ENCODE measurements around the gene HCRTR1. TPM values are rescaled to one million over a fixed set of nuclear protein-coding genes. Genes with fewer than 3 reads are reported as not detected.
A peak's percentile ranks its signal among the peaks of the same experiment; 100 is the strongest.

HCRTR1 gene
- total and polyA plus RNA-seq, 2 donors (not counting 1 experiment from before 2014, with no cell fraction given), result 0.22 TPM; not detected in 1

DNA sequence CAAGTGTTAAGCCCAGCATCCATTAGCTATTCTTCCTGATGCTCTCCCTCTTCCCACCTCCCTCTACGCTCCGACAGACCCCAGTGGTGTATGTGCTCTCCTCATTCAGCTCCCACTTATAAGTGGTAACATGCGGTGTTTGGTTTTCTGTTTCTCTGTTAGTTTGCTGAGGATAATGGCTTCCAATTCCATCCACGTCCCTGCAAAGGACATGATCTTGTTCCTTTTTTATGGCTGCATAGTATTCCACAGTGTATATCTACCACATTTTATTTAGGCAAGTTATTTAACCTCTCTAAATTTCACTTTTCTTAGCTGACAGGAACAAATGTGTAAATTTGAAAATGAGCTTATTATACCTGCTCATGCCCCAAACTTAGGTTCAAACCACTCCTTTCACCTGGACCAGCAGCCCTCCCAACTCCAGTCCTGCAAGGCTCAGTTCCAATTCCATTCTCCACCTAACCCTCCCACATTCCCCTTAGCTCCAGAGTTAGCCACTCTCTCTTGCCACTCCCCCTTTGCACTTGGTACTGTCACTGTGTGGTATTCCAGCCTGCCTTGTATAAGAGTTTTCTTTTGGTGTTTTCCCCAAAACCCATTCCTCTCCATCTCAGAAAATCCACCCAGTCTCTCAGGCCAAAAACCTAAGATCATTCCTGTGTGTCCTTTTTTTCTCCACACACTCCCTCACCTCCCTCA lies 28.9 kb downstream of the HCRTR1 start:
- ATAC-seq (ENCODE audit: low read depth) (no peak), DNase-seq (no peak)
- TF ChIP-seq, protein P1, sequence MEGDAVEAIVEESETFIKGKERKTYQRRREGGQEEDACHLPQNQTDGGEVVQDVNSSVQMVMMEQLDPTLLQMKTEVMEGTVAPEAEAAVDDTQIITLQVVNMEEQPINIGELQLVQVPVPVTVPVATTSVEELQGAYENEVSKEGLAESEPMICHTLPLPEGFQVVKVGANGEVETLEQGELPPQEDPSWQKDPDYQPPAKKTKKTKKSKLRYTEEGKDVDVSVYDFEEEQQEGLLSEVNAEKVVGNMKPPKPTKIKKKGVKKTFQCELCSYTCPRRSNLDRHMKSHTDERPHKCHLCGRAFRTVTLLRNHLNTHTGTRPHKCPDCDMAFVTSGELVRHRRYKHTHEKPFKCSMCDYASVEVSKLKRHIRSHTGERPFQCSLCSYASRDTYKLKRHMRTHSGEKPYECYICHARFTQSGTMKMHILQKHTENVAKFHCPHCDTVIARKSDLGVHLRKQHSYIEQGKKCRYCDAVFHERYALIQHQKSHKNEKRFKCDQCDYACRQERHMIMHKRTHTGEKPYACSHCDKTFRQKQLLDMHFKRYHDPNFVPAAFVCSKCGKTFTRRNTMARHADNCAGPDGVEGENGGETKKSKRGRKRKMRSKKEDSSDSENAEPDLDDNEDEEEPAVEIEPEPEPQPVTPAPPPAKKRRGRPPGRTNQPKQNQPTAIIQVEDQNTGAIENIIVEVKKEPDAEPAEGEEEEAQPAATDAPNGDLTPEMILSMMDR (IDR thresholded peaks at IDR 0.05), result no peak
- TF ChIP-seq EZH2 (IDR thresholded peaks at IDR 0.05; ENCODE audit: borderline replicate concordance, insufficient read depth, low read depth, low read length, poor library complexity, severe bottlenecking), result no peak
- Mint-ChIP-seq H3K4me3 (peak overlapping the region; percentile 98), H3K27ac (peak overlapping the region; percentile 64), H3K27me3 (no peaks in the 10 kb centered on the region), H3K4me1 (peaks cover 31% of the 10 kb centered on the region), H3K9me3 (ENCODE audit: insufficient read depth) (no peaks in the 10 kb centered on the region)
- ChIA-PET CTCF (interaction anchor here (1.3 kb wide), 1 partner anchor 143 kb away, joined by 4 read pairs; no protein-coding TSS in a partner anchor), POLR2A (no interaction called here)
- no peak overlapping the region for H3K9ac ChIP-seq (ENCODE audit: low read length)
- intact Hi-C loops (cut with micrococcal nuclease), result loop anchor here (5.0 to 10.0 kb wide), 5 partner anchors 126 to 1168 kb away; partner anchors contain the start of genes PTP4A2, S100PBP and YARS1
- H2AFZ ChIP-seq (ENCODE audit: insufficient read depth, low read depth, low read length, poor library complexity, severe bottlenecking), result no peak overlapping the region
- no peak overlapping the region for H3K4me2 ChIP-seq (replicated peaks; ENCODE audit: low read depth, low read length, poor library complexity, severe bottlenecking)
- H3K9me3 ChIP-seq (ENCODE audit: control extremely low read depth in 1 of 3, control insufficient read depth in 2 of 3, insufficient read depth in 1 of 3, low read length in 2 of 3), result no peaks in the 10 kb centered on the region
- H3K36me3 ChIP-seq (replicated peaks in 1 of 2; ENCODE audit: control extremely low read depth in 1 of 2, control insufficient read depth in 1 of 2, extremely low read depth in 1 of 2, insufficient read depth in 2 of 2, low read length in 1 of 2), result no peaks in the 10 kb centered on the region
- H3K27ac ChIP-seq (ENCODE audit: low read length in 2 of 2), result no peak overlapping the region
- peaks cover 17 to 19% of the 10 kb centered on the region in 2 donors for H3K4me1 ChIP-seq (ENCODE audit: control insufficient read depth in 2 of 2, insufficient read depth in 2 of 2, low read length in 2 of 2)
- H3K79me2 ChIP-seq (ENCODE audit: control insufficient read depth, insufficient read depth, low read length), result peaks cover 33% of the 10 kb centered on the region
- 100% methylated on average over 1 of the region's 4 CpGs for WGBS (ENCODE audit: insufficient coverage)
- H3K4me3 ChIP-seq (ENCODE audit: control extremely low read depth in 1 of 5, extremely low read depth in 1 of 5, insufficient read depth in 1 of 5, low read depth in 2 of 5, low read length in 4 of 5), result no peak overlapping the region
- no peaks in the 10 kb centered on the region for H3K27me3 ChIP-seq (replicated peaks in 1 of 4; ENCODE audit: control extremely low read depth in 1 of 4, control insufficient read depth in 3 of 4, insufficient read depth in 4 of 4, low read length in 3 of 4)
- peaks cover under 1% of the 10 kb centered on the region for H4K20me1 ChIP-seq (ENCODE audit: control insufficient read depth, insufficient read depth, low read length, poor library complexity, severe bottlenecking)

- Mint-ChIP-seq H3K9me3 (ENCODE audit: insufficient read depth) (no peaks in the 10 kb centered on the region), H3K4me1 (peaks cover 31% of the 10 kb centered on the region), H3K27me3 (no peaks in the 10 kb centered on the region), H3K4me3 (peak overlapping the region; percentile 59), H3K27ac (no peak overlapping the region)
- Histone ChIP-seq H3K9me3 (ENCODE audit: control extremely low read depth in 1 of 3, control insufficient read depth in 2 of 3, insufficient read depth in 1 of 3, low read length in 2 of 3) (no peaks in the 10 kb centered on the region), H3K36me3 (replicated peaks in 1 of 2; ENCODE audit: control extremely low read depth in 1 of 2, control insufficient read depth in 1 of 2, extremely low read depth in 1 of 2, insufficient read depth in 2 of 2, low read length in 1 of 2) (no peaks in the 10 kb centered on the region), H3K27ac (ENCODE audit: low read length in 2 of 2) (no peak overlapping the region), H3K4me3 (ENCODE audit: control extremely low read depth in 1 of 5, extremely low read depth in 1 of 5, insufficient read depth in 1 of 5, low read depth in 2 of 5, low read length in 4 of 5) (no peak overlapping the region), H3K4me1 (ENCODE audit: control insufficient read depth in 2 of 2, insufficient read depth in 2 of 2, low read length in 2 of 2) (peaks cover 17 to 19% of the 10 kb centered on the region in 2 donors), H3K27me3 (replicated peaks in 1 of 4; ENCODE audit: control extremely low read depth in 1 of 4, control insufficient read depth in 3 of 4, insufficient read depth in 4 of 4, low read length in 3 of 4) (no peaks in the 10 kb centered on the region), H3K9ac (ENCODE audit: low read length) (no peak overlapping the region), H3K79me2 (ENCODE audit: control insufficient read depth, insufficient read depth, low read length) (peaks cover 26% of the 10 kb centered on the region), H3K4me2 (replicated peaks; ENCODE audit: low read depth, low read length, poor library complexity, severe bottlenecking) (no peak overlapping the region), H2AFZ (ENCODE audit: insufficient read depth, low read depth, low read length, poor library complexity, severe bottlenecking) (no peak overlapping the region), H4K20me1 (ENCODE audit: control insufficient read depth, insufficient read depth, low read length, poor library complexity, severe bottlenecking) (no peaks in the 10 kb centered on the region)
- TF ChIP-seq EZH2 (IDR thresholded peaks at IDR 0.05; ENCODE audit: borderline replicate concordance, insufficient read depth, low read depth, low read length, poor library complexity, severe bottlenecking), result no peak
- TF ChIP-seq, protein P1 (IDR thresholded peaks at IDR 0.05), result no peak
- POLR2A ChIA-PET, result no interaction called here
- intact Hi-C loops (cut with micrococcal nuclease), result loop anchor here (5.0 to 10.0 kb wide), 5 partner anchors 125 to 1168 kb away; partner anchors contain the start of genes PTP4A2, S100PBP and YARS1
- no peak for DNase-seq
- CTCF ChIA-PET, result no interaction called here
- ATAC-seq (ENCODE audit: low read depth), result no peak
- 100% methylated on average over 2 of the region's 2 CpGs for WGBS (ENCODE audit: insufficient coverage)
Observed at GRCh38 chr1:31647106-31647505, 29.6 kb downstream of the HCRTR1 start.

Data from B cell (primary cell).